Stimulated activated CD8-positive, alpha-beta memory T cell treated with anti-CD3 and anti-CD28 coated beads, Interleukin-12 subunit alpha, Interleukin-12 subunit beta, amount 100 ng/mL, for 1 hour (primary cell): Measurements from ENCODE around the gene KIAA1217.

ENCODE experiments used
- DNase-seq: peaks from one replicate; pipeline ENCODE4 v3.0.0-alpha.2; 2020; ENCODE audit warnings: low read depth

The KIAA1217 gene

GRCh38 chr10:24502006-24502405, 293.1 kb downstream of the KIAA1217 start:
- DNase-seq, result no peak

- no peak for DNase-seq
Measured at GRCh38 chr10:24502801-24503460, 294.0 kb downstream of the KIAA1217 start.

DNA sequence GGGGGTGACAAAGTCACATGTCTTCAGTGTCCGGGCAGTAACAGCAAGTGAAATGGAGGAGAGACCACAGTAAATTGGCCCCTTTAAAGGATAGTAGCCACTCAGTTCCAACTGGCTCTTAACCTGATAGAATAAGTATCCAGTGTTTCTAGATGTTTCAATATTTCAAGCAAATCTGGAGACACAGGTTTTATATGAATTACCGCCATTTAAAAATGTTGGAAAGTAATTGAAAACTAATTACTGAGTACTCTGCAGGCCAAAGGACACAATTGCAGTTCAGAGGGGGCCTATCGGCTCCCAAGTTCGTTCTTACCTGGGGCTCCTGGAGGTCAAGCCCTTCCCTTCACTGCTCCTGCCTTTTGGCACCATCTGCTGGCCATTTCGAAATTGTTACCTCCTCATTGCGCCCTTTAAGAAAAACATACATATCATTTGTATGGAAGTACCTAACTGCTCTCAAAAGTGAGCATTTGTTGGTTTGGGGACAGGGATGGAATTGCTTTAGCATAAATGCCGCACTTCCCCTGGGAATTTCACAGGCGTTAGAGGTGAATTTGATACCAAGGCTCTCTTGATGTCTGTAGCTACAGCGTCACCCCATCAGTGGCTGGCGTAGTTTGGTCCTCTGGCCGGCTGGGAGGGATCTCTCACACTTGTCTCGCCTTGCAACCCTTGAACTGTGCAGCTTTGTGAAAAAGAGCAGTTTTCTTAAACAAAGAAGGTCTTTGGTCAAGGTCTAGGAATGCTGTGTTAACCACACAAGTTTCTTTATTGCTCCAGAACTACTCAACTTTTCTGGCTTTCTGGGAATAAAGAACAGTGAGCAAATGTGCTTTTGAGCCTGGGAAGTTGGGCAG, 294.8 kb downstream of the KIAA1217 start:
- no peak for DNase-seq

DNA sequence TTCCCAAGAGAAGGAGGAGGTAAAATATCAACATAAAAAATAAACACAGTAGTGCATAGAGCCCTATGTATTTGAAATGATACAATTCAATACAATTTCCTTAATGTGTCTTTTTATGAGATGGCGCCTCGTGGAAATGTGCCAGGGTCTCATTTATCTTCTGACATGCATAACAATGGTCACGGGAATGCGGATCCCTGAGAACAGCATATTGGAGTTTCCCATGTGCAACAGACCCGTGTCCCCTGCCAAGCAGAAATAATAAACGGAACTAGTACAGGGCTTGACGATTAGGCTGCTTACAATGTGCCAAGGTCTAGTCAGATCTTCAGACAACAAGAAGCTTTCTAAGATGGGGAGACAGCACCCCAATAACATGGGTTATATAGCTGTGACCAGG, 296.8 kb downstream of the KIAA1217 start:
- DNase-seq, result no peak

- DNase-seq, result no peak
Measured at GRCh38 chr10:24513155-24513554, 304.2 kb downstream of the KIAA1217 start.

- no peak for DNase-seq
Measured at GRCh38 chr10:24515481-24515880, 306.5 kb downstream of the KIAA1217 start.

DNA sequence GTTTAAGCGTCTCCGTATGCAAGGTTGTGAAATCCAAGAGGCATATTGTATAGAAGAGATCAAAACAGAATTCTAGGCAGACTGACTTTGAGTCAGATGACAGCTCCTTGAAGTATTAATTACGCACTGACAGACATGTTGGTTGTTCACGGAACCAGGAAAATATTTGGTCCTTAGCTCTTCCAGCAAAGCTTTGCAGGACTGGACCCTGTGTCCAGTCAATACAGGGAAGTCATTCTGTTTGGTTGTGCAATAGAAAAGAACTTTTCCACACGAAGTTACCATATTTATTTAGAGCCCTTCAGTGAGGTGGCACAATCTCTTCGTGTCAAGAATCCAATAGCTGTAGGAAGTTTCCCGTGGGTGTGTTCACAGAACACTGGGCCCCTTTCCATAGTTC, 309.5 kb downstream of the KIAA1217 start:
- no peak for DNase-seq

DNA sequence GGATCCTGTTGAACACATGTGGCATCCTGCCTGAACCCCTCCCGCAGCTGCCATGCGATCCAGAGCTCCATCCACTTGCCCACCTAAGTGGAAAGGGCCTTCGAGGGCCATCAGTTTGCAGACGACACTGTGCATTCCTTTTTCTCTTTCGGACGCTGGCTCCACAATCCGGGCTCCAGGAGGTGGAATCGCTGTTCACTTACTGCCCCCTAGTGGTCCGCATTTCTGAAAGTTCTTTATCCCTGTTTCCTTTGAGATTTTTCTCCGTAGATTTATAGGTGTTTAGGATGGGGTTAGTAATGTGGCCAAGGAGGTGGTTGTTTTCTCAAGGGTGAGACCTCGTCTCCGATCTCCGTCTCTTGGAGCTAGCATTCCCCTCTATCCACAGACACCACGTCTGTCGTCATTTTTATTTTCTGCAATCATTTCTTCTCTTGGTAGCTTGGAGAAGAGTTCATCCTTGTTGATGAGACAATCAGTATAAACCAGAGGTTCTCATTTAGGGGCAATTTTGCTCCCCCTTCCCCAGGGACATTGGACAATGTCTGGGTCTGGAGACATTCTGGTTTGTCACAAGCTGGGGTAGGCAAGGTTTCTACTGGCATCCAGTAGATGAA, 310.2 kb downstream of the KIAA1217 start:
- DNase-seq, result no peak

GRCh38 chr10:24519950-24520349, 311.0 kb downstream of the KIAA1217 start:
- no peak for DNase-seq

GRCh38 chr10:24524314-24524713, 315.4 kb downstream of the KIAA1217 start:
- DNase-seq, result no peak

DNA sequence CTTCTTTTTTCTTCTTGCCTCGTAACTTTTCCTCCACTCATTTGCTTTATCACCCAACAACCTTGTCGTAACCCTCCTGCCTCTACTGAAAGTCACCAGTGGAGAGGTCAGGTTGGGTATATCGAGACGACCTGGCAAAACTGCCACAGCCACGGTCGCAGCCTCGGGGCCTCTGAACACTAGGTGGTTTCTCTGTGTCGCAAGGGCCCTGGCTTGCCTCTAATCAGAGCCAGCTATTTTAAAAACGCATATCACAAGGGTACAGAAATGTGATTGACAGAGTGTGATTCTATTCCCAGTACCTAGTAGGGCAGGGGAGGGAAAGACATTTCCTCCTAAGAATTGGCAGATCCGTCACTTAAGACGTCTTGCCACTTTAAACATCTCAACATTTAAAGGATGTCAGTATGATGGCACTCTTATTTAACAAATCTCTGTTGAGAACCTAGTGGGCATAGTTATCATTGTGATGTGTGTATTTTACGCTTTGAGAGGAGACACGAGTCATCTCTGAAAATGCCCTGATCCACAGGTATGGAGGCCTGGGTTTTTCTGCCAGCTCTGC, 317.2 kb downstream of the KIAA1217 start:
- DNase-seq, result no peak

DNA sequence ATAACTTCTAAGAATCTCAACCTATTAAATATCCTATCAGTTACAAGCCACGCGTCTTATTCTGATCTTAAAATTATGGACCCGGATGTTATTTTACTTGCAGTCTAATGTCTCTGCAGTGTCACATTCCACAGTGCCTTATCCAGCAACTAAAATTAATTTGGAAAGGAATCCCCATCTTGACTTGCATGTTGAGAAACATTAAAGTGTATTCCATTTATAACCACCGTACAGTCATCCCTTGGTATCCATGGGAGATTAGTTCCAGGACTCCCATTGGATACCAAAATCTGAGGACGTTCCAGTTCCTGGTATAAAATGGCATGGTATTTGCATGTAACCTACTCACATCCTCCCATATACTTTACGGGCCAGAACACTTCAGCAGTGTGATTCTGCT, 320.0 kb downstream of the KIAA1217 start:
- no peak for DNase-seq

DNA sequence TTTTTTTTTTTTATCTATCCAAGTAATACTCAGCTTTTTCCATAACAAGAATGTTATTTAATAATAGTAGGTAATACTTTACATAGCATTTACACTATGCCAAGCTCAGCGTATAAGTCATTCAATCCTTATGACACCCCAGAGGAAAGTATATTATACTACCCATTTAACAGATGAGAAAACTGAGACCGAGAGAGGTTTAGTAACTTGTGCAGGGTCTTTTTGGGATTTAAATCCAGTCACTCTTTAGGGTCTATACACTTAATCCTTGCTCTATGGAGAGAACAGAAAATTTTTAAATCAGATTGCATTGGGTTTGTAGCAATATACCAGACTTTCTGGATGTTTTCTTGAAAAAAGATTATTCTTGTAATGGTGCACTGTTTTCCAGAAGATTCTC, 322.5 kb downstream of the KIAA1217 start:
- no peak for DNase-seq

GRCh38 chr10:24533981-24534380, 325.0 kb downstream of the KIAA1217 start:
- no peak for DNase-seq

DNA sequence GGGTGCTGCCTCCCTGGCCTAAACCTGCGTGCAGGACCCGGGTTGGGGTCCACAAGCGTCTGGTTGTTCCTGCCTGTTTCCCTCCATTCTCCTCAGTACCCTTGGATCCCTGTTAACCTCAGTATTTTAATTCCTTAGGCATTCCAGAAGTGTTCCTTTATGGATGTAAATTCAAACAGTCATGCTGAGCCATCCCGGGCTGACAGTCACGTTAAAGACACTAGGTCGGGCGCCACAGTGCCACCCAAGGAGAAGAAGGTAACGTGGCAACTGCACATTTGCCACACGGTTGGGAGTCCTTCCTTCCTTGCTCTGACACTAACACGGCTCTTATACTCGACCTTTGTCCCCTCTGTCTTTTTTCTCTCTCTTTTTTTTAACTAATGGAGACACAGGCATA, 327.7 kb downstream of the KIAA1217 start:
- no peak for DNase-seq

DNA sequence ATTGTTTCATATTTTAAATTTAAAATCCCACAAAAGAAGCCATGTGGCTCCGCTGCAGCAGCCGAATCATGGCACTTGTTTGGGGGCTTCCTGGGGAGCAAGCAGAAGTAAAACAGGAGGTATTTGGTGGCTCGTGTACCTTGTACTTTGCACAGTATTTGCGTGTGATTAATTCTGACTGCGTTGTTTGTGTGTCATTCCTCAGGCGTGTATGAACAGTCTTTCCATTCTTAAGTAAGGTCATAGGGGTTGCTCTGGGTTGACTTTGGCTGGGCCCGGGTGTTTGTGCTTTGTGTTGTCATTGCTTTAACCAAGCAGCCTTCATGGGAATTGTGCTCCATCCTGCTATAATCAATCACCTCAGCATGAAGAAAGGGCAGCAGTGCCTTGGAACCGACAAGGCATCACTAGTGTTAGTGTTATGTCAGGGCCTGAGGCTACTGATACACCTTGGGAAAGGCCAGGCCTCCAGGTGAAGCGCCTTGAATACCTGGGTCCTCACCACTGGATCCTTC, 332.4 kb downstream of the KIAA1217 start:
- no peak for DNase-seq

GRCh38 chr10:24542314-24543270, 333.7 kb downstream of the KIAA1217 start:
- DNase-seq, result no peak

GRCh38 chr10:24544776-24545175, 335.8 kb downstream of the KIAA1217 start:
- no peak for DNase-seq

GRCh38 chr10:24545585-24545984, 336.6 kb downstream of the KIAA1217 start:
- DNase-seq, result no peak

DNA sequence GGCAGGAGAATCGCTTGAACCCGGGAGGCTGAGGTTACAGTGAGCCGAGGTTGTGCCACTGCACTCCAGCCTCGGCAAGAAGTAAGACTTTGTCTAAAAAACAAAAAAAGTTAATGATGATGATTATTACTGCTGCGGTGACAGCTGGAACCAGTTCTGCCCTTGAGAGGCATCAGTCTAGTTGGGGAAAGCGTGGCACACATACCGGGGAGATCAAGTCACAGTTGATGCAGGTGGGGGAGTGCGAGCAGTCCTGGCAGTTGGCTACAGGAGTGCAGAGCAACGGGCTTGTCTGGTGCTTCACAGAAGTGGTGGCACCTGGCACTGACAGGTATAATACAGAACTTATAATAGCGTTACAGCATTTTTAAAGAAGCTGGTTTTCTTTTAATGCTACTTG, 341.7 kb downstream of the KIAA1217 start:
- DNase-seq, result no peak

- DNase-seq, result no peak
Measured at GRCh38 chr10:24551161-24551560, 342.2 kb downstream of the KIAA1217 start.
